ENCODE results near the gene SLC39A2.
"Not testable (repeated sequence)": the region's sequence is repeated elsewhere in the genome, so short reads cannot be mapped to it uniquely, and the experiment has no call there.

Gene SLC39A2

DNA sequence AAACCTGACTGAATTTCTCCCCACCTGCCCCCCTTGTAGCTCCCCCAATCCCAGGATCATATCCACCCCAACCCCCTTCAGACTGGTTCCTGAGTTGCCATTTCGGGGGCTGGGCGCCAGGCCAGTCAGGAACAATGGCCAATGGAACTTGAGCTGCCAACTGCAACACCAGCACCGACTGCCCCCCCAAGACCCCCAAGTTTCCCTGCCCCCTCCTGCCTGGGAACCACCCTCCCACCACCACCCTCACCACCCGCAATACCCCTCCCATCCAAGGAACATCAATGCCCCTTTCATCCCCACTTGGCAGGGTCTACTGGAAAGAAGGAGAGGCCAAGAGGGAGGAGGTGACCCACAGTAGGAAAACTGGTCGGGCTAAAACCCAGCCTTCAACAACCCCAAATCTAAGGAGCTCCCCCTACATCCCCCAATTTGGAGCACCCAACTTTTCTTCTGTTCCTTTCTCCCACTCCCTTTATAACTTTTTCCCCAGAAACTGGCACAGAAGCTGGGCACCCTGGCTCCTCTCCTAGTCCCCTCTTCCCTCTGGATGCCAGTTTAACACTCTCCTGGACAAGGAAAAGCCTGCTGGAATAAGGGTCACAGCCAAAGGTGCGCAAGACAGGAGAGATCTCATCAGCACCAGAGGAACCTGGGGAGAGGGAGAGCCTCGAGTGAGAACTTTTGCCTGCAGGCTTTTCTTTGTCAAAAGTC is 27.3 kb downstream of the SLC39A2 start:
- no peak for TF ChIP-seq POLR2A (IDR thresholded peaks at IDR 0.05; ENCODE audit: low read depth, low read length)
- DNase-seq (ENCODE audit: insufficient read length, low spot score): no peak
- FAIRE-seq: no peak

DNA sequence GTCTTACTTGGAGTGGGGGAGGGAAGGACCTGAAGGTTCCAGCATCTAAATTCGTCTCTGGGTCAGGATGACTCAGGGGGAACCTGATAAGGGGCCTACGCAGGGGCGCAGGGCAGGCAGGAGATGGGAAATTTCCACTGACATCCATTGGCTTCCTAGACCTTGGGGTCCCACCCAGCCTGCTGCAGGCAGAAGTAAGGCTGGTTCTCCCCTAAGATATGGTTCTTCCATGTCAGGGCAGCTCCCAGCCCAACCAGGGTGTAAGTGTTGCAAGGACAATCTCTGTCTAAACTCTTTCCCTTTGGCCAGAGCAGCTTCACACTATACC is 27.9 kb downstream of the SLC39A2 start:
- no peak for TF ChIP-seq POLR2A (IDR thresholded peaks at IDR 0.05; ENCODE audit: low read depth, low read length)
- FAIRE-seq: no peak

DNA sequence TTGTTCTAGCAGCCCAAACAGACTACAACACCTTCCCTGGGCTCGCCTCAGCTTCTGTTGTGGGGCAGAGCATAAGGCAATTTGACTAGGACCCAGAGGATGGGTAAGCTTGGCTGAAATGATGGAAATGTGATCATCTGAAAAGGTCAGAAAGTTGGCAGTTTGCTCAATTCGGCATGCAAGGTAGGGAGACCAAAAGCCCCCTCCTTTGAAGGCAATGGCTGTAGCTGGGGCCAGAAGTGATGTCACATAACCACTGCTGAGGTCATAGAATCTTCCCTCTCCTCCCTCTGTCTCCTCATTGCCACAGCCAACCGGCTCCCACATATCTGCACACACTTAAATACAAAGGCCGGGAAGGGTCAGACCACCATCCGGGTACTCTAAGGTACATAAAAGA is 30.8 kb downstream of the SLC39A2 start, which contains the start of gene TPPP2:
TPPP2 (plus strand) TSS at position 301 of the 400 bp plus-strand sequence. CDS start 365 bp downstream, outside the sequence.
- no peak for FAIRE-seq
- DNase-seq (ENCODE audit: insufficient read length, low spot score): no peak

More for the DNA sequence above, 27.9 kb downstream of the SLC39A2 start:
- no peak for DNase-seq (ENCODE audit: insufficient read length, low spot score)

DNA sequence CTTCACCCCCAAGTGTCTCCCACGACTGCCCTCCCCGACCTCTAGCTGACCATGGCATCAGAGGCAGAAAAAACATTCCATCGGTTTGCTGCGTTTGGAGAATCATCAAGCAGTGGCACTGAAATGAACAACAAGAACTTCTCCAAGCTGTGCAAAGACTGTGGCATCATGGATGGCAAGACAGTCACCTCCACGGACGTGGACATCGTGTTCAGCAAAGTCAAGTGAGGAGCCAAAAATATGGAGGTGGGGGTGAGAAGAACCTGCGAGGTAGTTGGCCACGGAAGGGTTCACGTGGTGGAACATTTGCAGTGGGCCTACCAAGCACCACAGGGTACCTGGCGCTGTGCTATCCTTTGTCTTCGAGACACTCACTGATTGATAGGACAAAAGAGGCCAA is 31.4 kb downstream of the SLC39A2 start:
- FAIRE-seq (no peak), DNase-seq (ENCODE audit: insufficient read length, low spot score) (no peak)
- no peak for TF ChIP-seq POLR2A (IDR thresholded peaks at IDR 0.05; ENCODE audit: low read depth, low read length)

More for the DNA sequence above, 30.8 kb downstream of the SLC39A2 start, which contains the start of gene TPPP2:
- TF ChIP-seq POLR2A (IDR thresholded peaks at IDR 0.05; ENCODE audit: low read depth, low read length): no peak

DNA sequence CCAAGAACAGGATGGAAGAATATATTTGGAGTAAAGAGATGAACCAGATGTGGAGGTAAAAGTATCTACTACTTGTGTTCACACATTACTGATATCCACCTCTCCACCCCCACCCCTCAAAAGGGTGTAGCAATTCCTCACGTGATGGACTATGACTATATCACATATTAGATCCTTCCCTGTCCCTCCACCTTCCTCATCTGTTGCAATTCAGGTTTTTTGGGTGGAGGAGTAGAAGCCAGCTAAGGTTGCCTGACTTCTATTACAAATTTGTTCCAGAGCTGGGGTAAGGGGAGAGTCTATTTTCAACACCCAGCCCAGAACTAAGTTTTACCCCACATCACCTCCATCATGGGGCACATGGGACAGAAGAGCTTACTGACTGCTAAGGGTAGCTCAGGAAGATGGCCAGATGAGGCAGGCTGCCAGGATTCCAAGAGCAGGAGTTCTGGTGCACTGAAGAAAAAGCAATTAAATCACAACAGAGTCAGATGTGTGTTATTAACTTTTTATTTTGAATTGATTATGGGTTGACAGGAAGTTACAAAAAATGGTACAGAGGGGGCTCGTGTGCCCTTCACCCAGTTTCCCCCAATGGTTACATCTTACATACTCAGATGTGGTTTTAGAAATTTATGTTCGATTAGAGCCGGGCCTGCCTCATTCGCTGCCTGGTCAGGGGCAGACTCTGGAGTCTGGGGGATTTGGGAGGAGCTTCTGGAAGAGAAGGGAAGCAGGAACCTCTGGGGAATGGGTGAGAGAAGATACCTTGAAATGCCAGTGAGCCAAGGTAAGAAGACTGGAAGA is 33.4 kb downstream of the SLC39A2 start:
- TF ChIP-seq POLR2A (IDR thresholded peaks at IDR 0.05; ENCODE audit: low read depth, low read length): no peak
- DNase-seq (ENCODE audit: insufficient read length, low spot score): no peak
- no peak for FAIRE-seq

DNA sequence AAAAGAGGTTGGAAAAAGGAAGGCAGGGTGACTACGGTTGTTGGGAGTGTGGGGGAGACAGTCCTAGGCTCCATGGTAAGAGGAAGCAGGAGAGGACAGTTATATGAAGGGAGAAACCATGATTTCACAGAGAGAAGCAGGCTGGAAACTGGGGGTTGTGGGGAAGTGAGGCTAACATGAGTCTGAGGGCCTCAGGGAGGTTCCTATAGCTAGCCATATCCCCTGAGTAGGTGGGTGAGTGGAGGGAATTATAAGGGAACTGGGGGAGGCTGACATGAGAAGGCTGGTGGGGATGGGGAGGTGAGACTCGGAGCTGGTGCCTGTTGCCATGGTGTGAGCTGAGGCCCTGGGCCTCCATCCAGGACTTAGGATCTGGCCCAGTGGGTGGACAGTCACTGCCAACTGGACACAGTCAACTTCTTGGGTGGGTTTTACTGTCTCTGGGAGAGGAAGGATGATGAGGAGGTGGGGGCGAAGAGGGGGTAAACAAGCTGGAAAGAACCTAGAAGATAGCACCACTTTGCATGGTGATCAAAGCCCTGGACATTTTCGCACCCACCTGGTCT is 34.1 kb downstream of the SLC39A2 start:
- FAIRE-seq: no peak
- no peak for DNase-seq (ENCODE audit: insufficient read length, low spot score)
- TF ChIP-seq POLR2A (IDR thresholded peaks at IDR 0.05; ENCODE audit: low read depth, low read length): no peak

DNA sequence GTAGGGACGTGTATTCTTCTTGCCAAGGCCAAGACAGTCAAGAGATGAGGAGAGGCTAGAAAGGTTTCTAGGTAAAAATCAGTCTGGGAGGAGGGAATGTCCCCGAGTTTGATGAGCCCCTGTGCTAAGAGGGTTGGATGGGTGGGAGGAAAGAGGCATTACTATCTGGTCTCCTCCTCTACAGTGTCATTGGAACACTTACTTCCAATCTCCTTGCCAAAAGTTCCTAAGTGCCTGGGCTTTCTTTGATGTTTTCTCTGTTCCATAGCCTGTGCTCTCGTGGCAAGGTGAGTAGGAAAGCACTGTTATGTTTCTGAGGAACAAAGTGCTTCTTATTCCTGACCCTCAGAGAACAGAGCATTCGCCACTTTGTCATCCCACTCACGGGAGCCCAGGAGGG is 35.6 kb downstream of the SLC39A2 start, which contains the start of gene RNASE13:
RNASE13 (minus strand) TSS at position 101 of the 400 bp plus-strand sequence. CDS start 519 bp downstream, outside the sequence.
- TF ChIP-seq POLR2A (IDR thresholded peaks at IDR 0.05; ENCODE audit: low read depth, low read length): no peak
- FAIRE-seq (no peak), DNase-seq (ENCODE audit: insufficient read length, low spot score) (no peak)

DNA sequence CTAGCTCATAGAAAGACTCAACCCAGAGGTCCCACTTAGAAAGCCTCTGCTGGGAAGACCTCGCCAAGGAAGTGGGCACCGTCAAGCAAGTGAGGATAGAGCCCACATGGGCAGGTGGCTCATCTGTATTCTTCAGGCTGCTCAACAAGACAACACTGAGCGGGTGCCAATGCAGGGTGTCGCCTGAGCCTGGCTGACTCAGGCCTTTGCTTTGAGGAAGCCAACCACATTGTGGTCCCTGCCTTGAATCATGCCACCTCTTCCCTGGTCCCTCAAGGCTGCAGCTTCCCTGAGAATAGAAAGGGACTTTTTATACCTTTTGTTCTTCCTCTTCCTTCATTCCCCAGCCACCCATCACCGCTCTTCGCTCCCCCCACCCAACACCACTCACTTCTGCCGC is 37.7 kb downstream of the SLC39A2 start:
- FAIRE-seq: no peak
- DNase-seq (ENCODE audit: insufficient read length, low spot score): no peak
- TF ChIP-seq POLR2A (IDR thresholded peaks at IDR 0.05; ENCODE audit: low read depth, low read length): no peak

DNA sequence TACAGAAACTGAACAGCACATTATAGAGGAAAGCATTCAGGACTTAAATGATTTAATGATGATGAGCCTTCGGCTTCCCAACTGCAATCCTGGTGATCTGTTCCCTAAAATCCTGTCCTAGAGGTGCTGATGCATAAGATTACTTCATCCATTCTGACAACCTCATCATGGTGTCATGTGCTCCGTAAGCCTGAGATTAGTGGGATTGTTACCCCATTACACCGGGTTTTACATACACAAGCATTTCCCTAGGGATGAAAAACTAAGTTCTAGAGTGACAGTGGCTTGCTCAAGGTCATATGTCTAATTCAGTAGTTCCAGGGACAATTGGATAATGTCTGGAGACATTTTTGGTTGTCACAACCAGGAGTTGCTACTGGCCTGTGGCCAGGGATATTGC is 38.1 kb downstream of the SLC39A2 start:
- DNase-seq (ENCODE audit: insufficient read length, low spot score): no peak
- FAIRE-seq: no peak
- no peak for TF ChIP-seq POLR2A (IDR thresholded peaks at IDR 0.05; ENCODE audit: low read depth, low read length)

DNA sequence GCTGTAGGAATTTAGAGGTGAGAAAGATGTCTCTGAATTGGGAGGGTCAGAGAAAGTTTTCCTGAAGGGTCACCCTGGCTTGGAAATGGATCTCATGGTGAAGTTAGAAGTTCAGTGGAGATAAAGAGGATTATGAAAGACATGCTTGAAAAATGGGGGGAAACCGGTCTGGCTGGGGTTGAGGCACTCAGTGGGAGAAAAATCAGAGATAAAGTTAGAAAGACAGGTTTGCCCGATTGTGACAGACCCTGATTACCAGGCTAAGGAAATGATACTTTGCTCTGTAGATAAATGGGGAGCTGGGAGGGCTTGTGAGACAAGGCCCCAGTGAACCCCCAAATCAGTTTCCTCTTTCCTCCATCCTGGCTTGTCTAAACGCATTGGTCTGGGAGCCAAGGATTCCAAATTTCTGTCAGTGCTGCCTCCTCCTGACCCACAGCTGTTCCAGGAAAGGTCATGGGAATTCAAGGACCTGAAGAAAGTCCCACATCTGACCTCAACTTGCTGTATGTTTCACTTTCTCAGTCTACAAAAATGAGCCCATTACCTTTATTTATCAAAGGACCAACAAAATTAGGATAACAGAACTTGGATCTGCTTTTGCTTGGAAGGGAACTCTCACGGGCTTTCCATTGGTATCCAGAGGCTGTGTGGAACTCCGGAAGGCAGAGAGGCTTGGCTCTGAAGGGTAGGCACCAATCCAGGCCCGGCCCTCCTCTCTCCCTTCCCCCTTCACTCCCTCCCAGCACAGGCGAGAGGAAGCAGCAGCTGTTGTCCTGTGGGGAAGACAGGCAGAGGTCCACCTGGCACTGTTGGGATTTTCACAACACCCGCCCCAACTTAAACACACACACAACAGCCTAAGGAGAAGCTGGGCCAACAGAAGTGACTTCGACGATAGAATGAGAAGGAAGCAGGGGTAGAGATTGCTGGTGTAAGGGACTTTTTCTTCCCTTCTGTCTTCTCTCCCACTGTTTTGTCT is 39.6 kb downstream of the SLC39A2 start:
- no peak for TF ChIP-seq POLR2A (IDR thresholded peaks at IDR 0.05; ENCODE audit: low read depth, low read length)
- DNase-seq (ENCODE audit: insufficient read length, low spot score): no peak
- FAIRE-seq: no peak

DNA sequence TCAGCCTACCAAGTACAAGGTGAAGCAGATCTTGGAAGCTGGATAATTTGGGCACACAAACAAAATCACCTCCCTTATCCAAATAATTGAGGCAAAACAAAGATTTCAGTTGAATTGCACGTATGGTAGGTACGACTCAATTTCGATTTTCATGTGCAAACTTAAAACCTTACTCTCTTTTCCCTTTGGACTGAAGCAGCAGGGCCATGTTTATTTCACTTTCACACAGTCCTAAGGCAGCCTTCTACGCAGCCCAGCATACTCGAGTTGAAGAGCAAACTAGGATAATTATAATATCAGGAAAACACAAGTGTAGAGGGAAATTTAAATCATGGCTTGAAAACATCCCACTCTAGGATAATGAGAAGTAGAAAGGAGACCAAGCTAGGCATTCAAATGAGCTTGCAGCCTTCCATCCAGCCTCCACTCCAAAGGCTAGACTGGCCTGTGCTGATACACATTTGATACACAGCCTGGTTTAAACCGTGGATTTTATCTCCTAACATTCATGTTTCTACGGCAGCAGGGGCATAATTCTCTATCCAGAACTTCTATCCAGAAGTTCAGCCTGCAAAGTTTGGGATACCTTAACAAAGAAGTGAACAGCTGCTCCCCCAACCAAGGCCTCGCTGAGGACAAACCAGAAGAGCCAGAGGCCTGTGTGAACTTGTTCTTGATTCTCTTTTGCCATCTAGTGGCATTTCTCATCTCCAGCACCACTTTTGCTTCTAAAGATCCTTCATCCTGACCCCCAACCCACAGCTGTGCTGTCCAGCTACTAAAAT is 40.7 kb downstream of the SLC39A2 start:
- TF ChIP-seq POLR2A (IDR thresholded peaks at IDR 0.05; ENCODE audit: low read depth, low read length): no peak
- DNase-seq (ENCODE audit: insufficient read length, low spot score) (no peak), FAIRE-seq (no peak)

DNA sequence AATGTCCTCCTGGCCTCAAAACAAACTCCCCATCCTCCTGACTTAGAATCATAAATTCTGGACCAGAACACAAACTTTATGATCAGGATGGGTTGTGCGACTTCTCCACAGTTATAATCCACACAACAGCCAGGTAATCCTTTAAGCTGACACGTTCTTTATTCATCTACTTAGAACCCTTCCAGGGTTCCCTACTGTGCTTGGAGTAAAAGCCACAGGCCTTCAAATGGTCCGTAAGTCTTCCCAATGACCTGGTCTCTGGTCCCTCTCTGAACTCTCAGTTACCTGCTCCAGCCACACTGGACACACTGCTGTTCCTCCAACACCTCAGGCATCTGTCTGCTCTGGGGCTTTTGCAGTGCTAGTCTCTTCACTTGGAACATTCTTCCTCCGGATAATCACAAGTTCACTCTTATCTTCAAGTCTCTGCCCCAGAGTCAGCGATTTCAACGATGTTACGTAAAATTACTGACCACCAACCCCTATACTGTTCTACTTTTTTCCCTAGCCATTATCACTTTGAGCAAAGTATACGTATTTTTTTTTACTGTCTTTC is 41.4 kb downstream of the SLC39A2 start:
- FAIRE-seq (no peak), DNase-seq (ENCODE audit: insufficient read length, low spot score) (no peak)
- TF ChIP-seq POLR2A (IDR thresholded peaks at IDR 0.05; ENCODE audit: low read depth, low read length): no peak

DNA sequence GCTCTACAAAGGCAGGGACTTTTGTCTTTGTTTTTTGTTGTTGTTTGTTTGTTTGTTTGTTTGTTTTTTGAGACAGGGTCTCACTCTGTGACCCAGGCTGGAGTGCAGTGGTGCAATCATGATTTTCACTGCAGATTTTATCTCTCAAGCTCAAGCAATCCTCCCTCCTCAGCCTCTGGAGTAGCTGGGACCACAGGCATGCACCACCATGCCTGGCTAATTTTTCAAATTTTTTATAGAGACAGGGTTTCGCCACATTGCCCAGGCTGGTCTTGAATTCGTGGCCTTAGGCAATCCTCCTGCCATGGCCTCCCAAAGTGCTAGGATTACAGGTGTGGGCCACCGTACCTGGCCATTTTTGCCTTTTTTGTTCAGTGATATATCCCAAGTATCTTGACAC is 41.8 kb downstream of the SLC39A2 start:
- not testable (repeated sequence) for FAIRE-seq; DNase-seq (ENCODE audit: insufficient read length, low spot score)

Measured in H54 (cell line).